Neural progenitor cell (in vitro differentiated cells): Measurements from ENCODE around the gene PRMT7. TPM values are rescaled to one million over a fixed set of nuclear protein-coding genes. Genes with fewer than 3 reads are reported as not detected.

Source experiments
- DNase-seq: peaks from one replicate; pipeline ENCODE4 v3.0.0-alpha.2; 2016; ENCODE audit warnings: low spot score
- H2AFZ ChIP-seq: fragments of 200-600 bp; sonication (generic); replicated peaks from 2 replicates; pipeline ENCODE4 v1.6.1; 2016; ENCODE audit warnings: antibody characterized with exemption
- H3F3A ChIP-seq: fragments of 200-600 bp; sonication (generic); 2 replicates; pipeline ENCODE4 v1.6.1; 2016; ENCODE audit warnings: antibody characterized with exemption, low read depth
- H3K27ac ChIP-seq: fragments of 200-600 bp; sonication (generic); 2 replicates; pipeline ENCODE4 v1.5.1; 2016; ENCODE audit warnings: mild to moderate bottlenecking
- H3K27me3 ChIP-seq: fragments of 200-600 bp; sonication (generic); 2 replicates; pipeline ENCODE4 v1.6.1; 2016; ENCODE audit warnings: mild to moderate bottlenecking, moderate library complexity
- H3K36me3 ChIP-seq: fragments of 200-600 bp; sonication (generic); 2 replicates; pipeline ENCODE4 v1.5.1; 2016
- H3K4me1 ChIP-seq: fragments of 200-600 bp; sonication (generic); 2 replicates; pipeline ENCODE4 v1.6.1; 2016; ENCODE audit warnings: mixed run types
- H3K4me2 ChIP-seq: fragments of 200-600 bp; sonication (generic); 2 replicates; pipeline ENCODE4 v1.6.1; 2016
- H3K4me3 ChIP-seq: fragments of 200-600 bp; sonication (generic); 2 replicates; pipeline ENCODE4 v1.5.1; 2016
- H3K79me2 ChIP-seq: fragments of 200-600 bp; sonication (generic); 2 replicates; pipeline ENCODE4 v1.6.1; 2016; ENCODE audit warnings: low read depth
- H3K9ac ChIP-seq: fragments of 200-600 bp; sonication (generic); 2 replicates; pipeline ENCODE4 v1.6.1; 2016
- H3K9me3 ChIP-seq: fragments of 200-600 bp; sonication (generic); 2 replicates; pipeline ENCODE4 v1.5.1; 2016; ENCODE audit warnings: low read depth
- H4K20me1 ChIP-seq: fragments of 200-600 bp; sonication (generic); 2 replicates; pipeline ENCODE4 v1.6.1; 2016; ENCODE audit warnings: low read depth
- H3K27ac Mint-ChIP-seq: 3 replicates; pipeline ENCODE4 v1.8.0; 2021; ENCODE audit warnings: mixed read lengths
- H3K27me3 Mint-ChIP-seq: 2 replicates; pipeline ENCODE4 v1.8.0; 2022; ENCODE audit warnings: low read depth, mild to moderate bottlenecking, inconsistent platforms, moderate library complexity, mixed read lengths; ENCODE audit not compliant: insufficient read depth
- H3K36me3 Mint-ChIP-seq: 3 replicates; pipeline ENCODE4 v1.8.0; 2021; ENCODE audit warnings: mixed read lengths
- H3K4me1 Mint-ChIP-seq: 3 replicates; pipeline ENCODE4 v1.8.0; 2021; ENCODE audit warnings: mixed read lengths
- H3K4me3 Mint-ChIP-seq: 3 replicates; pipeline ENCODE4 v1.8.0; 2021; ENCODE audit warnings: mild to moderate bottlenecking, moderate library complexity, mixed read lengths
- H3K9me3 Mint-ChIP-seq: 3 replicates; pipeline ENCODE4 v1.8.0; 2020; ENCODE audit warnings: mixed read lengths
- EZH2 ChIP-seq: fragments of 200-600 bp; sonication (generic); IDR thresholded peaks from 2 replicates; pipeline ENCODE4 v1.6.1; 2017; ENCODE audit warnings: antibody characterized with exemption, mild to moderate bottlenecking, moderate library complexity
- EZH2phosphoT487 ChIP-seq: fragments of 200-600 bp; sonication (generic); IDR thresholded peaks from 2 replicates; pipeline ENCODE4 v1.6.1; 2017; ENCODE audit warnings: antibody characterized with exemption
- total RNA-seq: library from RNA; depleted of rRNA; stranded (reverse); fragments of >200 nt; gene quantifications from 2 replicates; pipeline ENCODE4 v1.2.3, GENCODE V29; 2015; ENCODE audit warnings: low replicate concordance
- TF ChIP-seq, protein P1 (sequence below): fragments of 200-600 bp; sonication (generic); IDR thresholded peaks from 2 replicates; pipeline ENCODE4 v1.5.1; 2017; ENCODE audit warnings: antibody characterized with exemption, mild to moderate bottlenecking

The PRMT7 gene
- total RNA-seq, 1 donor from 2014 or later, result 70.2 TPM

DNA sequence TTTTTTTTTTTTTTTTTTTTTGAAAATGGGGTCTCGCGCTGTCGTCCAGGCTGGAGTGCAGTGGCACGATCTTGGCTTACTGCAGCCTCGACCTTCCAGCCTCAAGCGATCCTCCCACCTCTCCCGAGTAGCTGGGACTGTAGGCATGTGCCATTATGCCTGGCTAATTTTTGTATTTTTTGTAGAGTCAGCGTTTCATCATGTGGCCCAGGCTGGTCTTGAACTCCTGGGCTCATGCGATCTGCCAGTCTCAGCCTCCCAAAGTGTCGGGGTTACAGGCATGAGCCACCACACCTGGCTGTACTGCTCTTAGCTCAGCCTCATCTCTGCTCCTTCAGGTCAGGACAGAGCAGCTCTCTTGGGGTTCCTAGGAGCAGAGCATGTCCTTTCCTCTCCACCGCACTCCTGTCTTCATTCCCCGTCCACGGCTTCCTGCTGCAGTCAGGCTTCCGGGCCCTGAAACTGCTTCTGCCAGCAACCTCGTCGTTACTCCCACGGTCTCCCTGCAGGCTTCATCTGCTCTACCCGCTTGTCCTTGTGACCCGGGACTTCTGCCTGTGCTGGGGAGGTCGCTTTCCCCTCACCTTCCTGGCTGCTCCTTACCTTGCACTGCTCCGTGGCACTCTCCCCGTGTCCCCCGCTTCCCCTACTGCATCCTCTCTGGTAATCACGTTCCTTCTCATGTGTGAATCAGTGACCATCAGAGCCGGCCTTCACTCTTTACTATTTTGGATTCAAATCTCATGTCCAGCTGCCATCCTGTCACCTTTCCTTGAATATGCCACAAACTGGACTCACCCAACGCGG is 38.0 kb downstream of the PRMT7 start:
- Mint-ChIP-seq H3K27ac (peak overlapping the region; percentile 27), H3K27me3 (peaks cover 3% of the 10 kb centered on the region), H3K4me1 (peaks cover 18% of the 10 kb centered on the region), H3K9me3 (no peaks in the 10 kb centered on the region), H3K36me3 (peaks cover 28% of the 10 kb centered on the region), H3K4me3 (no peak overlapping the region)
- Histone ChIP-seq H3K27ac (no peak overlapping the region), H3K4me2 (no peak overlapping the region), H3K9ac (no peak overlapping the region), H3K4me3 (no peak overlapping the region), H3F3A (no peaks in the 10 kb centered on the region), H3K9me3 (no peaks in the 10 kb centered on the region), H2AFZ (no peak overlapping the region), H3K27me3 (no peaks in the 10 kb centered on the region), H3K36me3 (no peaks in the 10 kb centered on the region), H3K79me2 (no peaks in the 10 kb centered on the region), H4K20me1 (no peaks in the 10 kb centered on the region), H3K4me1 (no peaks in the 10 kb centered on the region)
- TF ChIP-seq EZH2 (no peak), EZH2phosphoT487 (no peak)
- TF ChIP-seq, protein P1, sequence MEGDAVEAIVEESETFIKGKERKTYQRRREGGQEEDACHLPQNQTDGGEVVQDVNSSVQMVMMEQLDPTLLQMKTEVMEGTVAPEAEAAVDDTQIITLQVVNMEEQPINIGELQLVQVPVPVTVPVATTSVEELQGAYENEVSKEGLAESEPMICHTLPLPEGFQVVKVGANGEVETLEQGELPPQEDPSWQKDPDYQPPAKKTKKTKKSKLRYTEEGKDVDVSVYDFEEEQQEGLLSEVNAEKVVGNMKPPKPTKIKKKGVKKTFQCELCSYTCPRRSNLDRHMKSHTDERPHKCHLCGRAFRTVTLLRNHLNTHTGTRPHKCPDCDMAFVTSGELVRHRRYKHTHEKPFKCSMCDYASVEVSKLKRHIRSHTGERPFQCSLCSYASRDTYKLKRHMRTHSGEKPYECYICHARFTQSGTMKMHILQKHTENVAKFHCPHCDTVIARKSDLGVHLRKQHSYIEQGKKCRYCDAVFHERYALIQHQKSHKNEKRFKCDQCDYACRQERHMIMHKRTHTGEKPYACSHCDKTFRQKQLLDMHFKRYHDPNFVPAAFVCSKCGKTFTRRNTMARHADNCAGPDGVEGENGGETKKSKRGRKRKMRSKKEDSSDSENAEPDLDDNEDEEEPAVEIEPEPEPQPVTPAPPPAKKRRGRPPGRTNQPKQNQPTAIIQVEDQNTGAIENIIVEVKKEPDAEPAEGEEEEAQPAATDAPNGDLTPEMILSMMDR, result no peak
- DNase-seq, result no peak

DNA sequence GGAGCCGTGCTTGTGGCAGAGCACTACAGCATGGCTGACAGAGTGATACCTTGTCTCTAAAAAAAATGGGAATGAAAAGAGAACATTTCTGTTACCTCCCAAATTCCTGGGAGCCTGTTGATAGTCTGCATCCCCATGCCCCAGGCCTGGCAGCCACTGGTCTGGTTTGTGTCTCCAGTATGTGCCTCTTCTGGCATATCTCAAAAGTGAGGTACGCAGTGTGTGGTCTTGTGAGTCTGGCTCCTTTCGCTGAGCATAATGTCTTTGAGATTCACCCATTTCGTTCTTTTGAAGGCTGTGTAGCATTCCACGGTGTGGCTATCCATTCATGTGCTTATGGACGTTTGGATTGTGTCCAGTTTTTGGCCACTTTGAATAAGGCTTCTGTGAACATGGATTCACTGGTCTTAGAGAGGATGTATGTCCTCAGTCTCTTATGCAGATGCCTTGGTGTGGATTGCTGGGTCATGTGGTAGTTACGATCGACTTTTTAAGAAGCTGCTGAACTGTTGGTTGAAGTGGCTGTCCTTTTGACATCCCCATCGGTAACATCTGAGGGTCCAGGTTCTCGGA is 39.1 kb downstream of the PRMT7 start:
- H3K9me3 ChIP-seq, result no peaks in the 10 kb centered on the region
- no peak overlapping the region for H3K27ac ChIP-seq
- no peak for DNase-seq
- no peaks in the 10 kb centered on the region for H3K36me3 ChIP-seq
- no peak overlapping the region for H3K4me2 ChIP-seq
- no peaks in the 10 kb centered on the region for H3K4me1 ChIP-seq
- H3K9ac ChIP-seq, result no peak overlapping the region
- H3F3A ChIP-seq, result no peaks in the 10 kb centered on the region
- Mint-ChIP-seq H3K4me1 (peaks cover 18% of the 10 kb centered on the region), H3K4me3 (no peak overlapping the region), H3K27ac (no peak overlapping the region), H3K9me3 (no peaks in the 10 kb centered on the region), H3K27me3 (peaks cover 3% of the 10 kb centered on the region), H3K36me3 (peaks cover 23% of the 10 kb centered on the region)
- H3K79me2 ChIP-seq, result no peaks in the 10 kb centered on the region
- TF ChIP-seq, protein P1, result no peak
- TF ChIP-seq EZH2phosphoT487 (no peak), EZH2 (no peak)
- no peak overlapping the region for H2AFZ ChIP-seq
- no peaks in the 10 kb centered on the region for H4K20me1 ChIP-seq
- H3K4me3 ChIP-seq, result no peak overlapping the region
- H3K27me3 ChIP-seq, result no peaks in the 10 kb centered on the region

DNA sequence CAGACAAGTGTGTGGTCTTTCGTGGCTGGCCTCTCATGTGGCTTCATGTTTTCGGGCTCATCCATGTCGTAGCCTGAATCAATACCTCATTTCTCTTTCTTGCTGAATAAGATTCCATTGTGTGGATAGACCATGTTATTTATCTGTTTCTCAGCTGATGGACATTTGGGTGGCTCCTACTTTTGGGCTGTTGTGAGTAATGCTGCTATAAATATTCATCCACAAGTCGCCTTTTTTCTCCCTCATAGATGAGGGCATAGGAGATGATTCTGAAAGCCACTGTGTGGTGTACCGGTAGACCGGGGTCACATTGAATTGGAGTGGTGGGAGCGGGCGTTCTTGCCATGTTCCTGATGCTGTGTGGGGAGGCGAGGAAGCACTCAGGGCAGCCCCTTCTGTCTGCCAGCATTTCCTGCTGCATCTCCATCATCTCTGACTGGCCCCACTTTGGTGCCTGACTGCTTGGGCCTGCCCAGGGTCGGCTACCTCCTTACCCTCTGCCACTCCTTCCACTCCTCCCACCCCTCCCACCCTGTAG is 40.1 kb downstream of the PRMT7 start:
- Mint-ChIP-seq H3K4me1 (peaks cover 18% of the 10 kb centered on the region), H3K27me3 (peaks cover 4% of the 10 kb centered on the region), H3K27ac (no peak overlapping the region), H3K9me3 (no peaks in the 10 kb centered on the region), H3K4me3 (no peak overlapping the region), H3K36me3 (peaks cover 22% of the 10 kb centered on the region)
- no peaks in the 10 kb centered on the region for H3K36me3 ChIP-seq
- no peaks in the 10 kb centered on the region for H3K27me3 ChIP-seq
- no peaks in the 10 kb centered on the region for H3K79me2 ChIP-seq
- no peak overlapping the region for H2AFZ ChIP-seq
- no peak overlapping the region for H3K4me3 ChIP-seq
- H3K27ac ChIP-seq, result no peak overlapping the region
- TF ChIP-seq, protein P1, result no peak
- no peak for TF ChIP-seq EZH2
- TF ChIP-seq EZH2phosphoT487, result no peak
- no peak overlapping the region for H3K4me2 ChIP-seq
- H3K9ac ChIP-seq, result no peak overlapping the region
- H3K4me1 ChIP-seq, result no peaks in the 10 kb centered on the region
- DNase-seq, result no peak
- no peaks in the 10 kb centered on the region for H3F3A ChIP-seq
- H3K9me3 ChIP-seq, result no peaks in the 10 kb centered on the region
- H4K20me1 ChIP-seq, result no peaks in the 10 kb centered on the region
